ENCODE results near the gene ZYX. TPM values are rescaled to one million over a fixed set of nuclear protein-coding genes. Genes with fewer than 3 reads are reported as not detected.
A peak's percentile ranks its signal among the peaks of the same experiment; 100 is the strongest.

ZYX gene
- total RNA-seq, 1 experiment from 2014 or later: 237 TPM

- no peaks in the 10 kb centered on the region for H3K9me3 ChIP-seq (ENCODE audit: control insufficient read depth, low read depth, low read length)
- peaks cover 42 to 43% of the 10 kb centered on the region in 2 experiments for H3K4me1 Mint-ChIP-seq
- no peak overlapping the region for H4K8ac ChIP-seq (replicated peaks; ENCODE audit: insufficient read length, low read depth, low read length)
- H2BK120ac ChIP-seq (ENCODE audit: low read depth, low read length, poor library complexity, severe bottlenecking): peak overlapping the region; percentile 38
- no peak for TF ChIP-seq CTCF (conservative IDR thresholded peaks at IDR 0.05)
- no peak overlapping the region for H4K91ac ChIP-seq (ENCODE audit: insufficient read length, low read depth, low read length)
- H3K27me3 ChIP-seq (ENCODE audit: insufficient read depth, low read length): no peaks in the 10 kb centered on the region
- no peak overlapping the region for H3T11ph ChIP-seq (ENCODE audit: low read length)
- H3K4me2 ChIP-seq (ENCODE audit: insufficient read depth, insufficient read length, low read length): no peak overlapping the region
- H2AK5ac ChIP-seq (ENCODE audit: insufficient read length, low read length): no peak overlapping the region
- no peaks in the 10 kb centered on the region for H3K79me2 ChIP-seq (ENCODE audit: insufficient read depth, low read length)
- H3K9ac ChIP-seq (ENCODE audit: extremely low read depth, insufficient read length, low read length): peak overlapping the region; percentile 47
- H2BK20ac ChIP-seq (ENCODE audit: low read depth, low read length, poor library complexity, severe bottlenecking): no peak overlapping the region
- peak; percentile 61 for DNase-seq
- peak overlapping the region in 1 of 2 experiments; percentile 52; a peak in 2 of 5 replicates for H3K4me3 Mint-ChIP-seq
- H3K9me3 Mint-ChIP-seq: no peaks in the 10 kb centered on the region
- no peak overlapping the region for H3K56ac ChIP-seq (ENCODE audit: insufficient read length, low read depth, low read length)
- no peaks in the 10 kb centered on the region for H4K20me1 ChIP-seq (ENCODE audit: control insufficient read depth, insufficient read depth, insufficient read length)
- no peaks in the 10 kb centered on the region for H3K36me3 Mint-ChIP-seq (ENCODE audit: insufficient read depth in 1 of 3, low read depth in 3 of 3)
- H3K27me3 Mint-ChIP-seq (ENCODE audit: low read depth): peaks cover 9% of the 10 kb centered on the region
- no peak overlapping the region for H3K23ac ChIP-seq (ENCODE audit: insufficient read length, low read depth, low read length)
- peak overlapping the region; percentile 50 for H3K18ac ChIP-seq (ENCODE audit: insufficient read length, low read depth, low read length)
- H3K4ac ChIP-seq (ENCODE audit: low read depth, low read length): no peak overlapping the region; the same call in 1 of the 2 replicates
- H2BK12ac ChIP-seq (ENCODE audit: insufficient read length, low read depth, low read length): peak overlapping the region; percentile 92
- no peak overlapping the region for H2BK15ac ChIP-seq (ENCODE audit: low read depth, low read length)
- peaks cover 12% of the 10 kb centered on the region for H3K4me1 ChIP-seq (ENCODE audit: insufficient read depth, low read length)
- H3K27ac ChIP-seq (ENCODE audit: insufficient read length, low read depth, low read length): peak overlapping the region; percentile 44
- no peaks in the 10 kb centered on the region for H3K79me1 ChIP-seq (ENCODE audit: insufficient read depth, low read depth, low read length, poor library complexity, severe bottlenecking)
- H2AFZ ChIP-seq (ENCODE audit: low read length): no peak overlapping the region
- no peak overlapping the region for H2BK5ac ChIP-seq (ENCODE audit: insufficient read length, low read length)
- peak overlapping the region; percentile 77 for H4K5ac ChIP-seq (ENCODE audit: insufficient read length, low read depth, low read length)
- H3K27ac Mint-ChIP-seq: peak overlapping the region in 2 of 3 experiments; percentile 1 to 86; a peak in 4 of 7 replicates
- no peaks in the 10 kb centered on the region for H3K23me2 ChIP-seq (ENCODE audit: insufficient read length, low read depth, low read length, poor library complexity, severe bottlenecking)
- no CpG with 5 or more reads among the region's 12 CpGs for WGBS (ENCODE audit: extremely low coverage, insufficient read length, low lambda C conversion rate)
- H3K14ac ChIP-seq (ENCODE audit: insufficient read depth, low read length): peak overlapping the region; percentile 11; the same call in 1 of the 2 replicates
Measured at GRCh38 chr7:143369678-143370651, 11.2 kb upstream of the ZYX start.
